ENCODE measurements around the gene TNK1.

TNK1 gene

GRCh38 chr17:7380321-7380720, 568 bp upstream of the TNK1 start:
- Histone ChIP-seq H3K27ac (ENCODE audit: low read length) (no peak overlapping the region), H3K27me3 (ENCODE audit: insufficient read depth, low read length) (peaks cover 50% of the 10 kb centered on the region), H3K36me3 (ENCODE audit: insufficient read depth, low read depth, low read length) (no peaks in the 10 kb centered on the region), H3K4me3 (ENCODE audit: low read length) (peak overlapping the region; percentile 72), H3K9ac (ENCODE audit: low read depth, low read length) (peak overlapping the region; percentile 56; the same call in 1 of the 2 replicates), H3K4me1 (ENCODE audit: insufficient read depth, low read length) (0 out of 2 replicates have a peak, but pooled peaks cover 2% of the 10 kb centered on the region), H3K9me3 (ENCODE audit: insufficient read depth, low read depth, low read length) (no peaks in the 10 kb centered on the region)

GRCh38 chr17:7382901-7383300, 2.0 kb downstream of the TNK1 start:
- Histone ChIP-seq H3K4me3 (ENCODE audit: low read length) (no peak overlapping the region), H3K27me3 (ENCODE audit: insufficient read depth, low read length) (peaks cover 50% of the 10 kb centered on the region), H3K27ac (ENCODE audit: low read length) (no peak overlapping the region), H3K4me1 (ENCODE audit: insufficient read depth, low read length) (0 out of 2 replicates have a peak, but pooled peaks cover 2% of the 10 kb centered on the region), H3K36me3 (ENCODE audit: insufficient read depth, low read depth, low read length) (peaks cover 4% of the 10 kb centered on the region; the same call in 1 of the 2 replicates), H3K9me3 (ENCODE audit: insufficient read depth, low read depth, low read length) (no peaks in the 10 kb centered on the region), H3K9ac (ENCODE audit: low read depth, low read length) (no peak overlapping the region)

- Histone ChIP-seq H3K4me3 (ENCODE audit: low read length) (peak overlapping the region; percentile 78; the same call in 1 of the 2 replicates), H3K9me3 (ENCODE audit: insufficient read depth, low read depth, low read length) (no peaks in the 10 kb centered on the region), H3K9ac (ENCODE audit: low read depth, low read length) (no peak overlapping the region), H3K36me3 (ENCODE audit: insufficient read depth, low read depth, low read length) (peaks cover 5% of the 10 kb centered on the region), H3K4me1 (ENCODE audit: insufficient read depth, low read length) (0 out of 2 replicates have a peak, but pooled peaks cover 2% of the 10 kb centered on the region), H3K27me3 (ENCODE audit: insufficient read depth, low read length) (peaks cover 50% of the 10 kb centered on the region), H3K27ac (ENCODE audit: low read length) (no peak overlapping the region)
Observed at GRCh38 chr17:7383371-7383741, 2.5 kb downstream of the TNK1 start.

DNA sequence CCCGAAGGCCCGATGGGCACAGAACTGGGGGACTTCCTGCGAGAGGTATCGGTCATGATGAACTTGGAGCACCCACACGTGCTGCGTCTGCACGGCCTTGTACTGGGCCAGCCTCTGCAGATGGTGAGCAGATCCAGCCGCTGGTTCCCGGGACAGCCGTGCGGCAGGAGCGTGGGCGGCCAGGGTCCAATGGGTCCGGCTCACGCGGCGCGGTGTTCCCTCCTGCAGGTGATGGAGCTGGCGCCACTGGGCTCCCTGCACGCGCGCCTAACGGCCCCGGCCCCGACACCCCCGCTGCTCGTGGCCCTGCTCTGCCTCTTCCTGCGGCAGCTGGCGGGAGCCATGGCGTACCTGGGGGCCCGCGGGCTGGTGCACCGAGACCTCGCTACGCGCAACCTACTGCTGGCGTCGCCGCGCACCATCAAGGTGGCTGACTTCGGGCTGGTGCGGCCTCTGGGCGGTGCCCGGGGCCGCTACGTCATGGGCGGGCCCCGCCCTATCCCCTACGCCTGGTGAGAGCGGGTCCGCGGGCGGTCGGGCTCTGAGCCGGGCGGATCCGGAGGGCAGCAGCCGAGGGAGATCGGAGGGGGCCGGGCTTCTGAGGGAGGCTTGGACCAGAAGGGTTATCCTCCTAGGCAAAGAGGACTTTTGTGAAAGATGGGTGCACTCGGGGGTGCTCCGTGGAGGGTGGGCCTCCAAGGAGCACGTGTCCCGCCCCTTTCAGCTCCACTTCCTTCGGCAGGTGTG, 3.0 kb downstream of the TNK1 start:
- H3K27ac ChIP-seq (ENCODE audit: low read length), result no peak overlapping the region
- H3K9ac ChIP-seq (ENCODE audit: low read depth, low read length), result peak overlapping the region; percentile 73; the same call in 1 of the 2 replicates
- no peaks in the 10 kb centered on the region for H3K9me3 ChIP-seq (ENCODE audit: insufficient read depth, low read depth, low read length)
- peak overlapping the region; percentile 78 for H3K4me3 ChIP-seq (ENCODE audit: low read length)
- H3K27me3 ChIP-seq (ENCODE audit: insufficient read depth, low read length), result peaks cover 50% of the 10 kb centered on the region
- peaks cover 11% of the 10 kb centered on the region for H3K36me3 ChIP-seq (ENCODE audit: insufficient read depth, low read depth, low read length)
- H3K4me1 ChIP-seq (ENCODE audit: insufficient read depth, low read length), result 0 out of 2 replicates have a peak, but pooled peaks cover 2% of the 10 kb centered on the region

DNA sequence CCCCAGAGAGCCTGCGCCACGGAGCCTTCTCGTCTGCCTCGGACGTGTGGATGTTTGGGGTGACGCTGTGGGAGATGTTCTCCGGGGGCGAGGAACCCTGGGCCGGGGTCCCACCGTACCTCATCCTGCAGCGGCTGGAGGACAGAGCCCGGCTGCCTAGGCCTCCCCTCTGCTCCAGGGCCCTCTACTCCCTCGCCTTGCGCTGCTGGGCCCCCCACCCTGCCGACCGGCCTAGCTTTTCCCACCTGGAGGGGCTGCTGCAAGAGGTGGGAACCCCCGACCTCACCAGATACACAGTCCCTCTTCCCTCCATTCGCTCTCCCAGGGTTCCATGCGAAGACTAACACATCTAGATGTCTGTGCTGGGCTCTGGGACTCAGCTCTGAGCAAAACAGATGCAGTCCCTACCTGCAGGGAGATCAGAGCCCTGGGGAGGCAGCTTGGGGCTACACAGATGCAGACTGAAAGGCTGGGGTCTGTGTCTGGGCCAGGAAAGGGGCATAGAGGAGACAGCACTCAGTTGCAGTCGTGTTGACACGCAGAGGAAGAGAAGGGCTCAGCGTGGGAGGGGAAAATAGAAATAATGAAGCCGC, 3.7 kb downstream of the TNK1 start:
- H3K36me3 ChIP-seq (ENCODE audit: insufficient read depth, low read depth, low read length), result peaks cover 17% of the 10 kb centered on the region
- no peak overlapping the region for H3K27ac ChIP-seq (ENCODE audit: low read length)
- no peaks in the 10 kb centered on the region for H3K9me3 ChIP-seq (ENCODE audit: insufficient read depth, low read depth, low read length)
- peaks cover 44% of the 10 kb centered on the region for H3K27me3 ChIP-seq (ENCODE audit: insufficient read depth, low read length)
- H3K4me1 ChIP-seq (ENCODE audit: insufficient read depth, low read length), result 0 out of 2 replicates have a peak, but pooled peaks cover 2% of the 10 kb centered on the region
- H3K4me3 ChIP-seq (ENCODE audit: low read length), result peak overlapping the region; percentile 78
- peak overlapping the region; percentile 73; the same call in 1 of the 2 replicates for H3K9ac ChIP-seq (ENCODE audit: low read depth, low read length)

- Histone ChIP-seq H3K4me1 (ENCODE audit: insufficient read depth, low read length) (0 out of 2 replicates have a peak, but pooled peaks cover 2% of the 10 kb centered on the region), H3K27ac (ENCODE audit: low read length) (no peak overlapping the region), H3K9me3 (ENCODE audit: insufficient read depth, low read depth, low read length) (no peaks in the 10 kb centered on the region), H3K27me3 (ENCODE audit: insufficient read depth, low read length) (peaks cover 1% of the 10 kb centered on the region; the same call in 1 of the 2 replicates), H3K36me3 (ENCODE audit: insufficient read depth, low read depth, low read length) (peaks cover 46% of the 10 kb centered on the region), H3K9ac (ENCODE audit: low read depth, low read length) (no peak overlapping the region), H3K4me3 (ENCODE audit: low read length) (no peak overlapping the region)
Observed at GRCh38 chr17:7388856-7389255, 8.0 kb downstream of the TNK1 start.

DNA sequence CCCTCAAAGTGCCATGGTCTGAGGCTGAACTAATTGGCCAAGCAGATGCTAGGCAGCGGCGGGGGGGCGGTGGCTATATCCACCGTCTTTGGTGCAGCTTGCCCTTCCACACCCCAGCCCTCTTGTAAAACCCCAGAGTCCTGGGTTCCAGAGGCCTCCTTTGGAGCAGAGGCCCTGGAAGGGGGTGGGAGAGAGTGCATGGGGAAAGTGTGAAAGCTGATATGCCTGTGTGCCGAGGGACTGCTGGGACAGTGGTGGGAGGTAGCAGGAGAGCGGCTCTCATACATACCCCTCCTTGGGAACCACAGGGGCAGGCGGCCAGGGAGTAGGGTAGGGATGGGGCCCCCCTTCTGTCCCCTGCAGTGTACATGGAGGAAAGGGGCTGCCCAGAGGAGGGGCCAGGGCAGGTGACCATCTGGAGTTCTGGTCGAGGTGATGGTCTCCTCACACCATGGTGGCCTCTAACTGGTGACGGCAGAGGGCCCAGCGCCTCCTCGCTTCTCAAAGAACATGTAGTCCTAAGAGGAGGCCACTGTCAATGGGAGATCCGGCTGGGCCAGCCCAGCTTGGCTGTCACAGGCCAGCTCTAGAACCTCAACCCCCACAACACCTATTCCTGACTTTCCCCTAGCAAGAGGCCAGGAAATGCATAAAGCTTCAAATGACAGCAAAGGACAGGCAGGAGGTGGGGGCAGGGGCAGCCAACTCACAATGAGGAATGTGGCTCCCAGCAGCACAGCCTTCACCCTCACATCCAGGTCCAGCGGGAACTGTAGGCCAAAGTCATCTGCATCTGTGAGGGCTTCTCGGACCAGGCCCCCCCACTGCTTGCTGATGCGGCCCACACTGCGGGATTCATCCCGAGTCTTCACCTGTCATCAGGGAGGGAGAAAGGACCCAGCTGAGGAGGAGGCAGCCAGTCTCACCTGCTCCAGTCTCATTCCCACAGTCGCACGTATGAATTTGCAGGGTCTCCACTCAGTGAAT, 9.3 kb downstream of the TNK1 start:
- Histone ChIP-seq H3K4me1 (ENCODE audit: insufficient read depth, low read length) (no peaks in the 10 kb centered on the region), H3K9ac (ENCODE audit: low read depth, low read length) (no peak overlapping the region)

DNA sequence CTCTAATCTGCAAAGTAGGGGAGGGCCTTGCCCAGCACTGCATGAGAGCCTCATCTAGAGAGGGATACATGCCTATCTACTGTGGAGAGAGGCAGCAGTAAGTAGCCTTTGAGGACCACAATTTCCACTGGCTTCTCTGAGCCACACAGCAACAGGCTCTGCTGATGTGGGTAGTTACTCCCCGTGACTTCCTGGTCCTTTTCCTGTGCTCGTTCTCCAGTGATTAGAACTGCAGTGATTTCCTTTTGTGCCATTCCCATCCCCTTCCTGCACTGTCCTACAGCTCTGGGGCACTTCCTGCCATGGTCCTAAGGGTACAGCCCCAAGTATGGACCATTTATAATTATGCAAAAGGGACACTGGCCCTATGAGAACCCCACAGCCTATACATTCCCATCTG, 10.4 kb downstream of the TNK1 start:
- H3K36me3 ChIP-seq (ENCODE audit: insufficient read depth, low read depth, low read length), result peaks cover 42% of the 10 kb centered on the region
- no peak overlapping the region for H3K27ac ChIP-seq (ENCODE audit: low read length)

More for the DNA sequence above, 9.3 kb downstream of the TNK1 start:
- no peaks in the 10 kb centered on the region for H3K9me3 ChIP-seq (ENCODE audit: insufficient read depth, low read depth, low read length)
- H3K36me3 ChIP-seq (ENCODE audit: insufficient read depth, low read depth, low read length), result peaks cover 46% of the 10 kb centered on the region
- no peaks in the 10 kb centered on the region; the same call in 1 of the 2 replicates for H3K27me3 ChIP-seq (ENCODE audit: insufficient read depth, low read length)
- H3K4me3 ChIP-seq (ENCODE audit: low read length), result no peak overlapping the region
- H3K27ac ChIP-seq (ENCODE audit: low read length), result no peak overlapping the region

GRCh38 chr17:7392696-7393612, 12.1 kb downstream of the TNK1 start:
- H3K36me3 ChIP-seq (ENCODE audit: insufficient read depth, low read depth, low read length), result peaks cover 42% of the 10 kb centered on the region; the same call in 1 of the 2 replicates
- H3K9me3 ChIP-seq (ENCODE audit: insufficient read depth, low read depth, low read length), result no peaks in the 10 kb centered on the region
- no peak overlapping the region for H3K27ac ChIP-seq (ENCODE audit: low read length)
- H3K27me3 ChIP-seq (ENCODE audit: insufficient read depth, low read length), result no peaks in the 10 kb centered on the region; the same call in 1 of the 2 replicates
- H3K9ac ChIP-seq (ENCODE audit: low read depth, low read length), result peak overlapping the region; percentile 75
- no peaks in the 10 kb centered on the region for H3K4me1 ChIP-seq (ENCODE audit: insufficient read depth, low read length)
- H3K4me3 ChIP-seq (ENCODE audit: low read length), result peak overlapping the region; percentile 93

More for the DNA sequence above, 10.4 kb downstream of the TNK1 start:
- H3K27me3 ChIP-seq (ENCODE audit: insufficient read depth, low read length), result no peaks in the 10 kb centered on the region; the same call in 1 of the 2 replicates
- H3K9ac ChIP-seq (ENCODE audit: low read depth, low read length), result no peak overlapping the region
- no peak overlapping the region for H3K4me3 ChIP-seq (ENCODE audit: low read length)
- H3K4me1 ChIP-seq (ENCODE audit: insufficient read depth, low read length), result no peaks in the 10 kb centered on the region
- H3K9me3 ChIP-seq (ENCODE audit: insufficient read depth, low read depth, low read length), result no peaks in the 10 kb centered on the region

DNA sequence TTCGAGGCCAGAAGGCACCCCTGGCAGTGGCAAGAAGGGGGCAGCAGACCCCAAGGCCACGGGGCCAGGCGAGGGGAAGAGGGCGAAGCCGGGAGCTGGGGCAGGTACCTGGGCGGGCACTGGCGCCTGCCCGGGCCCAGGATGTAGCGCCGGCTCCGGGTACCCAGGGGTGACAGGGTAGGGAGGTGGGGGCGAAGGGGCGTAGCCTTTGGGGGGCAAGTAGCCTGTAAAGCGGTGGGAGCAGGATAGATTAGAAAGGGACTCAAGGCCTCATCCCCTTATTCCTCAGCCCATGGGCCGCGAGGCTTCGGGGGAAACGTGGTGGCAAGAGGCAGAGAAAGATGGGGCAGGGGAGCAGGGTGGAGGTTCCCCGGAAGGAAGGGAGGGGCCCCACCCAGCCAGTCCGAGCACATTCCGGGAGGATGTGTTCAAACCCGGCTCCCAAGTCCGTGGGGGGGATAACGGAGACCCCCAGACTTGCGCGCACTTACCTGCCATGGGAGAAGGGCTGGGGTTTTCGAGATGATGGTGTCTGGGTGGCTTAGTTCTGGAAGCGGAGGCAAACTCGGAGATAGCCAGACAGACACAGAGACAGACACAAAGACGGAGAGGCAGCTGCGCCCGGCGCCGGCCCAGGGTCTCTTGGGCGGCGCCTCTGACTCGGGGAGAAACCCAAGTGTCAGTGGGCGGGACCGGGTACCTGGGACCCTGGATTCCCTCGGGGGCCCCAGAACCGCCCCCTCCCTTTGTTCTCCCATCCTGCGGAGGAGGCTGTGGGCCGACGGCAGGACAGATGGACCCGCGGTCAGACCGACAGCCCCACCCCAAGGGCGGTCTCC, 12.9 kb downstream of the TNK1 start:
- Histone ChIP-seq H3K36me3 (ENCODE audit: insufficient read depth, low read depth, low read length) (peaks cover 36% of the 10 kb centered on the region; the same call in 1 of the 2 replicates), H3K9ac (ENCODE audit: low read depth, low read length) (peak overlapping the region; percentile 75; the same call in 1 of the 2 replicates), H3K27me3 (ENCODE audit: insufficient read depth, low read length) (no peaks in the 10 kb centered on the region; the same call in 1 of the 2 replicates), H3K9me3 (ENCODE audit: insufficient read depth, low read depth, low read length) (no peaks in the 10 kb centered on the region), H3K27ac (ENCODE audit: low read length) (no peak overlapping the region), H3K4me3 (ENCODE audit: low read length) (peak overlapping the region; percentile 93), H3K4me1 (ENCODE audit: insufficient read depth, low read length) (no peaks in the 10 kb centered on the region)
